H9 (cell line): Measurements from ENCODE around the gene PIK3C2B. TPM values are rescaled to one million over a fixed set of nuclear protein-coding genes. Genes with fewer than 3 reads are reported as not detected.

Experiments
- DNase-seq: peaks from one replicate; pipeline ENCODE4 v3.0.0-alpha.2; 2017
- H2AFZ ChIP-seq: one replicate; pipeline ENCODE4 v1.6.1; 2013; ENCODE audit warnings: mild to moderate bottlenecking, low read length, control low read depth, moderate library complexity
- H2AK5ac ChIP-seq: 2 replicates; pipeline ENCODE4 v1.6.1; 2013; ENCODE audit warnings: low read length, control low read depth, mixed read lengths; ENCODE audit not compliant: insufficient read length
- H2BK120ac ChIP-seq: one replicate; pipeline ENCODE4 v1.6.1; 2013; ENCODE audit warnings: low read depth, mild to moderate bottlenecking, low read length, control low read depth, inconsistent platforms; ENCODE audit not compliant: poor library complexity, severe bottlenecking
- H2BK12ac ChIP-seq: 2 replicates; pipeline ENCODE4 v1.6.1; 2013; ENCODE audit warnings: low read length, control low read depth, mixed read lengths, low read depth; ENCODE audit not compliant: insufficient read length
- H2BK15ac ChIP-seq: 2 replicates; pipeline ENCODE4 v1.6.1; 2013; ENCODE audit warnings: low read depth, low read length, control low read depth
- H2BK20ac ChIP-seq: one replicate; pipeline ENCODE4 v1.6.1; 2013; ENCODE audit warnings: low read depth, mild to moderate bottlenecking, low read length, control low read depth, inconsistent platforms; ENCODE audit not compliant: poor library complexity, severe bottlenecking
- H2BK5ac ChIP-seq: 2 replicates; pipeline ENCODE4 v1.6.1; 2013; ENCODE audit warnings: low read length, control low read depth, mixed read lengths; ENCODE audit not compliant: insufficient read length
- H3K14ac ChIP-seq: 2 replicates; pipeline ENCODE4 v1.6.1; 2013; ENCODE audit warnings: low read length, control low read depth; ENCODE audit not compliant: insufficient read depth
- H3K18ac ChIP-seq: 2 replicates; pipeline ENCODE4 v1.6.1; 2013; ENCODE audit warnings: low read depth, mild to moderate bottlenecking, mixed read lengths, low read length, control low read depth; ENCODE audit not compliant: insufficient read length
- H3K23ac ChIP-seq: 2 replicates; pipeline ENCODE4 v1.6.1; 2013; ENCODE audit warnings: low read length, control low read depth, mixed read lengths, low read depth; ENCODE audit not compliant: insufficient read length
- H3K23me2 ChIP-seq: 2 replicates; pipeline ENCODE4 v1.6.1; 2013; ENCODE audit warnings: low read depth, mild to moderate bottlenecking, mixed read lengths, low read length, control low read depth; ENCODE audit not compliant: insufficient read length, poor library complexity, severe bottlenecking
- H3K27ac ChIP-seq: 2 replicates; pipeline ENCODE4 v1.5.1; 2013; ENCODE audit warnings: low read length, control low read depth, mixed read lengths, low read depth; ENCODE audit not compliant: insufficient read length
- H3K27me3 ChIP-seq: 2 replicates; pipeline ENCODE4 v1.6.1; 2013; ENCODE audit warnings: low read length, control low read depth, inconsistent platforms; ENCODE audit not compliant: insufficient read depth
- H3K4ac ChIP-seq: 2 replicates; pipeline ENCODE4 v1.6.1; 2013; ENCODE audit warnings: low read depth, mild to moderate bottlenecking, control low read depth, inconsistent platforms, low read length, moderate library complexity
- H3K4me1 ChIP-seq: 2 replicates; pipeline ENCODE4 v1.6.1; 2013; ENCODE audit warnings: low read length, control low read depth, inconsistent platforms; ENCODE audit not compliant: insufficient read depth
- H3K4me2 ChIP-seq: 2 replicates; pipeline ENCODE4 v1.6.1; 2013; ENCODE audit warnings: low read length, control low read depth, mixed read lengths; ENCODE audit not compliant: insufficient read length, insufficient read depth
- H3K56ac ChIP-seq: 2 replicates; pipeline ENCODE4 v1.6.1; 2013; ENCODE audit warnings: low read depth, mild to moderate bottlenecking, mixed read lengths, low read length, control low read depth; ENCODE audit not compliant: insufficient read length
- H3K79me1 ChIP-seq: 2 replicates; pipeline ENCODE4 v1.6.1; 2013; ENCODE audit warnings: low read depth, mild to moderate bottlenecking, moderate library complexity, low read length, control low read depth, inconsistent platforms; ENCODE audit not compliant: insufficient read depth, poor library complexity, severe bottlenecking
- H3K79me2 ChIP-seq: 2 replicates; pipeline ENCODE4 v1.6.1; 2013; ENCODE audit warnings: low read length, control low read depth, inconsistent platforms; ENCODE audit not compliant: insufficient read depth
- H3K9ac ChIP-seq: 2 replicates; pipeline ENCODE4 v1.6.1; 2013; ENCODE audit warnings: low read length, control low read depth, mixed read lengths; ENCODE audit not compliant: insufficient read length; ENCODE audit errors: extremely low read depth
- H3K9me3 ChIP-seq: one replicate; pipeline ENCODE4 v1.6.1; 2013; ENCODE audit warnings: low read depth, low read length, inconsistent platforms; ENCODE audit not compliant: control insufficient read depth
- H3T11ph ChIP-seq: one replicate; pipeline ENCODE4 v1.6.1; 2013; ENCODE audit warnings: mild to moderate bottlenecking, low read length, control low read depth, inconsistent platforms
- H4K20me1 ChIP-seq: one replicate; pipeline ENCODE4 v1.6.1; 2013; ENCODE audit not compliant: control insufficient read depth, insufficient read length, insufficient read depth
- H4K5ac ChIP-seq: 2 replicates; pipeline ENCODE4 v1.6.1; 2013; ENCODE audit warnings: low read depth, mild to moderate bottlenecking, mixed read lengths, low read length, control low read depth; ENCODE audit not compliant: insufficient read length
- H4K8ac ChIP-seq: replicated peaks from 2 replicates; pipeline ENCODE4 v1.6.1; 2013; ENCODE audit warnings: low read length, control low read depth, mixed read lengths, low read depth; ENCODE audit not compliant: insufficient read length
- H4K91ac ChIP-seq: 2 replicates; pipeline ENCODE4 v1.6.1; 2013; ENCODE audit warnings: low read depth, mild to moderate bottlenecking, moderate library complexity, mixed read lengths, low read length, control low read depth; ENCODE audit not compliant: insufficient read length
- H3K27ac Mint-ChIP-seq, 3 experiments: 2 replicates in 2 of 3; 3 replicates in 1 of 3; pipeline ENCODE4 v1.8.0; 2020 to 2021; ENCODE audit warnings: mixed read lengths in 3 of 3, mild to moderate bottlenecking in 1 of 3, moderate library complexity in 1 of 3
- H3K27me3 Mint-ChIP-seq: 2 replicates; pipeline ENCODE4 v1.8.0; 2021; ENCODE audit warnings: low read depth, mild to moderate bottlenecking, moderate library complexity, mixed read lengths
- H3K36me3 Mint-ChIP-seq, 3 experiments: 2 replicates in 2 of 3; 3 replicates in 1 of 3; pipeline ENCODE4 v1.8.0; 2020 to 2021; ENCODE audit warnings: low read depth in 3 of 3, mixed read lengths in 3 of 3; ENCODE audit not compliant: insufficient read depth in 1 of 3
- H3K4me1 Mint-ChIP-seq, 2 experiments: 2 replicates each; pipeline ENCODE4 v1.8.0; 2020; ENCODE audit warnings: mixed read lengths in 2 of 2
- H3K4me3 Mint-ChIP-seq, 2 experiments: 2 replicates in 1 of 2; 3 replicates in 1 of 2; pipeline ENCODE4 v1.8.0; 2020 to 2021; ENCODE audit warnings: mild to moderate bottlenecking in 2 of 2, mixed read lengths in 2 of 2, moderate library complexity in 1 of 2
- H3K9me3 Mint-ChIP-seq, 2 experiments: 2 replicates in 1 of 2; 3 replicates in 1 of 2; pipeline ENCODE4 v1.8.0; 2020; ENCODE audit warnings: mild to moderate bottlenecking in 2 of 2, mixed read lengths in 2 of 2, moderate library complexity in 1 of 2
- CTCF ChIP-seq: fragments of 200-600 bp; sonication (generic); conservative IDR thresholded peaks from 3 replicates; pipeline ENCODE4 v1.8.0; 2021; ENCODE audit warnings: antibody characterized with exemption, mild to moderate bottlenecking
- WGBS: extraction: QIAGEN DNeasy Blood & Tissue Kit; methylation state at CpG from one replicate; pipeline ENCODE4 v1.1.7; 2013; ENCODE audit warnings: missing lambda C conversion rate, low lambda C conversion rate, mixed read lengths; ENCODE audit not compliant: insufficient read length; ENCODE audit errors: extremely low coverage; 5-methylcytosine and 5-hydroxymethylcytosine counted together
- total RNA-seq: library from RNA; stranded (reverse); gene quantifications from 2 replicates; pipeline ENCODE4 v1.2.1, GENCODE V29; 2021

Gene PIK3C2B
- total RNA-seq, 1 experiment from 2014 or later, result 13.1 TPM

- Histone ChIP-seq H3K56ac (no peak overlapping the region), H3K23ac (no peak overlapping the region), H4K20me1 (no peaks in the 10 kb centered on the region), H2BK120ac (no peak overlapping the region), H2BK5ac (no peak overlapping the region), H3K79me2 (no peaks in the 10 kb centered on the region), H3K23me2 (no peaks in the 10 kb centered on the region), H3K4me2 (no peak overlapping the region), H3K9ac (no peak overlapping the region), H3K14ac (no peak overlapping the region), H3T11ph (no peak overlapping the region), H3K79me1 (no peaks in the 10 kb centered on the region), H4K91ac (no peak overlapping the region), H2BK20ac (no peak overlapping the region), H2AFZ (no peak overlapping the region), H2BK15ac (no peak overlapping the region), H3K4me1 (no peaks in the 10 kb centered on the region; the same call in 1 of the 2 replicates), H3K27me3 (no peaks in the 10 kb centered on the region), H2BK12ac (no peak overlapping the region), H2AK5ac (no peak overlapping the region), H3K4ac (no peak overlapping the region), H4K8ac (no peak overlapping the region), H4K5ac (no peak overlapping the region), H3K9me3 (no peaks in the 10 kb centered on the region), H3K27ac (no peak overlapping the region), H3K18ac (no peak overlapping the region)
- Mint-ChIP-seq H3K36me3 (peaks cover 9 to 18% (median 9%) of the 10 kb centered on the region in 3 experiments; a peak in 6 of 7 replicates), H3K27me3 (no peaks in the 10 kb centered on the region), H3K4me3 (no peak overlapping the region), H3K9me3 (no peaks in the 10 kb centered on the region), H3K4me1 (peaks cover 17 to 23% of the 10 kb centered on the region in 2 experiments), H3K27ac (peak overlapping the region in 1 of 3 experiments; percentile 34; a peak in 3 of 7 replicates)
- DNase-seq, result no peak
- no peak for TF ChIP-seq CTCF
- no CpG with 5 or more reads among the region's 18 CpGs for WGBS
Measured at GRCh38 chr1:204468766-204469302, 25.8 kb downstream of the PIK3C2B start.
